Measurements from ENCODE around the gene KCNAB1.
A peak's percentile ranks its signal among the peaks of the same experiment; 100 is the strongest.
"Not testable (repeated sequence)": the region's sequence is repeated elsewhere in the genome, so short reads cannot be mapped to it uniquely, and the experiment has no call there.

Gene KCNAB1

GRCh38 chr3:156222381-156222780 lies 102.0 kb downstream of the KCNAB1 start:
- not testable (repeated sequence) for DNase-seq (ENCODE audit: low spot score)

- DNase-seq (ENCODE audit: low spot score) = not testable (repeated sequence)
These were observed 103.7 kb downstream of the KCNAB1 start for GRCh38 chr3:156224046-156224445.

- no peak for DNase-seq (ENCODE audit: low spot score)
These were observed 106.5 kb downstream of the KCNAB1 start for GRCh38 chr3:156226676-156227420.

- no peak for DNase-seq (ENCODE audit: low spot score)
These were observed 107.3 kb downstream of the KCNAB1 start for GRCh38 chr3:156227704-156228103.

GRCh38 chr3:156230278-156230900 lies 110.0 kb downstream of the KCNAB1 start:
- DNase-seq (ENCODE audit: low spot score) = no peak

- DNase-seq (ENCODE audit: low spot score) = not testable (repeated sequence)
These were observed 110.8 kb downstream of the KCNAB1 start for GRCh38 chr3:156231221-156231620.

GRCh38 chr3:156233876-156234275 lies 113.5 kb downstream of the KCNAB1 start:
- peak; percentile 27 for DNase-seq (ENCODE audit: low spot score)

GRCh38 chr3:156236556-156237260 lies 116.3 kb downstream of the KCNAB1 start:
- no peak for DNase-seq (ENCODE audit: low spot score)

- DNase-seq (ENCODE audit: low spot score) = no peak
These were observed 120.3 kb downstream of the KCNAB1 start for GRCh38 chr3:156240642-156241041.

GRCh38 chr3:156246961-156247725 lies 126.8 kb downstream of the KCNAB1 start:
- no peak for DNase-seq (ENCODE audit: low spot score)

- no peak for DNase-seq (ENCODE audit: low spot score)
These were observed 130.2 kb downstream of the KCNAB1 start for GRCh38 chr3:156250550-156250949.

GRCh38 chr3:156251424-156251823 lies 131.0 kb downstream of the KCNAB1 start:
- no peak for DNase-seq (ENCODE audit: low spot score)

GRCh38 chr3:156252656-156253055 lies 132.3 kb downstream of the KCNAB1 start:
- DNase-seq (ENCODE audit: low spot score) = no peak

GRCh38 chr3:156253150-156253549 lies 132.8 kb downstream of the KCNAB1 start:
- DNase-seq (ENCODE audit: low spot score) = no peak

GRCh38 chr3:156256256-156256655 lies 135.9 kb downstream of the KCNAB1 start:
- no peak for DNase-seq (ENCODE audit: low spot score)

GRCh38 chr3:156256945-156257344 lies 136.6 kb downstream of the KCNAB1 start:
- DNase-seq (ENCODE audit: low spot score) = no peak

GRCh38 chr3:156258301-156258700 lies 137.9 kb downstream of the KCNAB1 start:
- DNase-seq (ENCODE audit: low spot score) = no peak

GRCh38 chr3:156259896-156260295 lies 139.5 kb downstream of the KCNAB1 start:
- DNase-seq (ENCODE audit: low spot score) = no peak

GRCh38 chr3:156260331-156260730 lies 140.0 kb downstream of the KCNAB1 start:
- no peak for DNase-seq (ENCODE audit: low spot score)

GRCh38 chr3:156264771-156265170 lies 144.4 kb downstream of the KCNAB1 start:
- no peak for DNase-seq (ENCODE audit: low spot score)

- no peak for DNase-seq (ENCODE audit: low spot score)
These were observed 151.1 kb downstream of the KCNAB1 start for GRCh38 chr3:156271508-156271907.

- no peak for DNase-seq (ENCODE audit: low spot score)
These were observed 151.8 kb downstream of the KCNAB1 start for GRCh38 chr3:156271995-156272719.

Measured in hepatic stellate cell (primary cell).